GM12864 (cell line): ENCODE data around the gene PHLPP1.

Experiments
- DNase-seq: peaks from one replicate; pipeline ENCODE4 v3.0.0-alpha.2; 2011; ENCODE audit warnings: low read depth
- H3K4me3 ChIP-seq: 2 replicates; pipeline ENCODE4 v1.5.1; 2011; ENCODE audit warnings: mild to moderate bottlenecking, low read depth, low read length, control low read depth
- TF ChIP-seq, protein P1 (sequence below): IDR thresholded peaks from 2 replicates; pipeline ENCODE4 v1.5.1; 2011; ENCODE audit warnings: low read depth, mild to moderate bottlenecking, moderate library complexity, low read length, control low read depth, inconsistent platforms; ENCODE audit errors: missing control alignments

Gene PHLPP1

DNA sequence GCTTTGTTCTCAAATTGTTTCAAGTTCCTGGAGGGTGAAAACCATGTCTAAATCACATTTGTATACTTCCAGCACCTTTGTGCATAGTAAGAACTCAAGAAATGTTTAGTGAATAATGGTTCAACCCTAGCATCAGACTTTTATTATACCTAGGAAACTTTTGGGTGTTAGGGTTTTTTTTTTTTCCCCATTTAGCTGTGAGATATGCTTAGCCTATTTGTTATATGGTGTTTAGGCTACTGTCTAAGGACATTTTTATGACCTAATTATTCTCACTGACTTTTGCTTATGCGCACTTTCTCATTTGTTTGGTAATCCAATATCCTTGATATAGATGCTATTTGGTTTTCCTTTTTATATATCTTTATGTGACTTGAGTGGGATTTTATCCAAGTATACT, 164.7 kb downstream of the PHLPP1 start:
- no peak overlapping the region for H3K4me3 ChIP-seq
- TF ChIP-seq, protein P1, sequence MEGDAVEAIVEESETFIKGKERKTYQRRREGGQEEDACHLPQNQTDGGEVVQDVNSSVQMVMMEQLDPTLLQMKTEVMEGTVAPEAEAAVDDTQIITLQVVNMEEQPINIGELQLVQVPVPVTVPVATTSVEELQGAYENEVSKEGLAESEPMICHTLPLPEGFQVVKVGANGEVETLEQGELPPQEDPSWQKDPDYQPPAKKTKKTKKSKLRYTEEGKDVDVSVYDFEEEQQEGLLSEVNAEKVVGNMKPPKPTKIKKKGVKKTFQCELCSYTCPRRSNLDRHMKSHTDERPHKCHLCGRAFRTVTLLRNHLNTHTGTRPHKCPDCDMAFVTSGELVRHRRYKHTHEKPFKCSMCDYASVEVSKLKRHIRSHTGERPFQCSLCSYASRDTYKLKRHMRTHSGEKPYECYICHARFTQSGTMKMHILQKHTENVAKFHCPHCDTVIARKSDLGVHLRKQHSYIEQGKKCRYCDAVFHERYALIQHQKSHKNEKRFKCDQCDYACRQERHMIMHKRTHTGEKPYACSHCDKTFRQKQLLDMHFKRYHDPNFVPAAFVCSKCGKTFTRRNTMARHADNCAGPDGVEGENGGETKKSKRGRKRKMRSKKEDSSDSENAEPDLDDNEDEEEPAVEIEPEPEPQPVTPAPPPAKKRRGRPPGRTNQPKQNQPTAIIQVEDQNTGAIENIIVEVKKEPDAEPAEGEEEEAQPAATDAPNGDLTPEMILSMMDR: no peak
- no peak for DNase-seq

DNA sequence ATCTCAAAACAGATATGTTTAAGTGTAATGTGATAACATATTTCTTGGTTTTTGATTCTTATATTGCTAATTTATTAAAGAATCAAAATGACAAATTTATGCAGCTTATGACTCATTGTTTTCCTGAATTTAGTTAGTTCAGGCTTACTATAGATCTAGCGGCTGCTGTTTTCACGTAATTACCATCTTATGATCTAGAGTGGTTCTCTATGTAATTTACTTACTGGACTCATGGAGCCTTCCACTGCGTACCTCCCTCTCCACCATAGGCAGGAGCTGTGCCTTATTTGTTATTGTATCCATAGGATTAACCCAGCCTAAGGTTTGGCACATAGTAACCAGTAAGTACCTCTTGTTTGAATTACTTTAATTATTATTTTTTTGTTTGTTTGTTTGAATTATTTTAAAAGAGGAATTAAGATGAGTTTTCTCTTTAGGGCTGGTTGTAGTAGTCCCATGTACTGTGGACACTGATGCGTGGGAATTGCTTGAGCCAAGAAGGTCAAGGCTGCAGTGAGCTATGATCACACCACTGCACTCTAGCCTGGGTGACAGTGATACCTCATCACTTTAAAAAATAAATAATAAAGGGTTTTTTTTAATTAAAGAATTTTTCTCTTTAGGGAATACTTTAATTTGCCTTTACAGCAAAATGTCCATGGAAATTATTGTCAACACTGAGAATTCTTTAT, 165.5 kb downstream of the PHLPP1 start:
- H3K4me3 ChIP-seq: no peak overlapping the region
- no peak for DNase-seq
- TF ChIP-seq, protein P1: no peak

DNA sequence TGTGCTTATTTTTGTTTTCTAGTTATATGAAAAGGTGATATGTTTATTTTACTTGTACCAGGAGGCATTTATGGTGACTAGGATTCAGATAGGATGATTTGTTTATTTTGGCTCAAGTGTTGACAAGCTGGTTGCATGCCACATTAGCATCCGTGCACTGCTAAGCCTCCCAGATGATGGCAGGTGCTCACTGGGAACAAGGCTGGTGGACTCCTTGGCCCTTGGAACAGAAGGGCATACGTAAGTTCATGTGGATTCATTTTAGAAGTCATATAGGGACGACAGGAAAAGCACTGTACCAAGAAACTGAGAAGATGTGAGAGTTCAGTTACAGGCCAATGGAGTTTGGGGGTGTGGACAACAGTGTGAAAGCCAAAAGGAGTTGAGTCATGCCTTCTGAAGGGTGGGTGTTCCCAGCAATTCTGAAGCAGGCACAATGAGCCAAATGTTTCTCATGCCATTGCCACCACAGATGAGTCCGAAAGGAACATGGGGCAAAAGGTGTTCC, 166.2 kb downstream of the PHLPP1 start:
- H3K4me3 ChIP-seq: no peak overlapping the region
- DNase-seq: no peak

DNA sequence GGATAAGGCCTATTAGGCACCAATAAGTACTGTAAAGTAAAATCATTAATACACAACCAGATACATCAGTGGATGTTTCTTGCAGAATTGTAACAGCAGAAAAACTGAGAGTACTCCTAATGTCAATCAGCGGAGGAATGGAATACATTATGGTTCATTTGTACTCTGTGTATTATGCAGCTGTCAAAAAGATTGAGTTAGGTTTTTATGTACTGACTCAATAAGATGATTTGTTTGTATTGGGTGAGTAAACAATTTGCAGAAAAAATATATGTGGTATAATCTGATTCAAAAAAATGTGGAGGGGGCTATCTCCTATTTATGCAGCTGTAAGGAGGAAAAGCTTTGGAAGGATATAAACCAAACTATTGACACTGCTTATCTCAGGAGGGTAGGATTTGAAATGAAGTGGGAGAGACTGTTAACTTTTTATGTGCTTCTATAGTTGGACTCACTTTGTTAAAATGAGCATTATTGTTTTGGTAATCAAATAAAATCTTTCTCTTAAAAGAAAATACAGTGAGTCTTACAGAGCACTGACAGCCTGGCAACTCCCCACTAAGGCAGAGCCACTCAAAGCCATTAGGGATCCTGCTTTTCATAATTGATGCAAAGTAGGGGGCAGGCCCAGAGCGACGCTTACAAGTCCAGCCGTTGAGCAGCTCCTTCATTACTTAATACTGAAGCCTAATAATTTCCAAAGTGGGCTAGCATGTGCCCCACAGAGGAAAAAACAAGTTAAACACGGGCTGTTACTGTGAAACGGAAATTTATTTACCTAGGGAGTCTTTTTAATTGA, 168.8 kb downstream of the PHLPP1 start:
- no peak overlapping the region for H3K4me3 ChIP-seq
- no peak for DNase-seq
- TF ChIP-seq, protein P1: no peak

More for the DNA sequence above, 166.2 kb downstream of the PHLPP1 start:
- TF ChIP-seq, protein P1: no peak

DNA sequence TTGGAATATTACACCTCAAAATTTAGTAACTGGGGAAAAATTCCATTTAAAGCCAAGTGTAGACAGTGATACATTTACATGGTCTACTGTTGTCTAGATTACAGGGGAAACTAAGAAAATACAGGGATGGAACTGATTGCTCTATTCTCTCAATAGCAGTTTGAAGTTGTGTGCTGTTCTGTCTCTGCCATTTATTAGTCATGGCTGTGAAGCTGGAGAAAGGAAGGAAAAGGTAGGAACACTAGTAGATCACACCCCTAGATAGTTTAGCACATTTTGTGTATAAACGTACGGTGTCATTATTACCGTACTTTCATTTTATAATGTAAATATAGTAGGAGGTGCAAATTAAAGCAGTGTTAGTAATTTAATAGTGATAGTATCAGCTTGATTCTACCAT, 170.5 kb downstream of the PHLPP1 start:
- DNase-seq: no peak
- H3K4me3 ChIP-seq: no peak overlapping the region
- TF ChIP-seq, protein P1: no peak

DNA sequence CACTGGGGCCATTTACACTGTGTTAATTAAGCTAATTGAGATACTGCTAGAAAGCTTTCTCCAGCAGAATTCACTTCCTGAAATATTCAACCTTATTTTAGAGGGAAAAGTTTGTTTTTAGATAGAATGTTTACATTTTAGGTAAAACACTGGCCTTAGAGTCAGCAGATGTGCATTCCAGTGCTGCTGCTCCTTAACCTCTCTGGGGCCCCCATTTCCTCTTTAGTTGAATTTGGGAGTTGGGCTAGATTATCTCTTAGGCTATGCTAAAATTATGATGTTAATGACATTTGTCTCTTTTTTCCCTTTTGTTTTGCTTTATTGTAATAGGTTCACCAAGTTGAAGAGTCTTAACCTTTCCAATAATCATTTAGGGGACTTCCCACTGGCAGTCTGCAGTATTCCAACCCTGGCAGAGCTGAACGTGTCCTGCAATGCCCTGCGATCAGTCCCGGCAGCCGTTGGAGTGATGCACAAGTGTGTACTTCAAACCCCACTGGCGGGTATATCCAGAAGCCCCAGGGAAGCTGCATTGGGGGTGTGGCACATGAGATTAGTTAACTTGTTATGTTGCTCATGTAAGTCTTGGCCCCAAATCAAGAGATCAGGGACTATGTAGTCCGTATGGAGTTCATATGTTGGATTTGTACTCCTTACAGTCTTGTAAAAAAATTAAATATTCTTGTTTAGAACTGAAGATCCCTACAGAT, 179.5 kb downstream of the PHLPP1 start:
- no peak overlapping the region for H3K4me3 ChIP-seq
- TF ChIP-seq, protein P1: no peak
- no peak for DNase-seq
